ENCODE results near the gene FAM193B. TPM values are rescaled to one million over a fixed set of nuclear protein-coding genes. Genes with fewer than 3 reads are reported as not detected.

FAM193B gene
- total RNA-seq: 31.7 and 48.8 TPM in 2 replicates

DNA sequence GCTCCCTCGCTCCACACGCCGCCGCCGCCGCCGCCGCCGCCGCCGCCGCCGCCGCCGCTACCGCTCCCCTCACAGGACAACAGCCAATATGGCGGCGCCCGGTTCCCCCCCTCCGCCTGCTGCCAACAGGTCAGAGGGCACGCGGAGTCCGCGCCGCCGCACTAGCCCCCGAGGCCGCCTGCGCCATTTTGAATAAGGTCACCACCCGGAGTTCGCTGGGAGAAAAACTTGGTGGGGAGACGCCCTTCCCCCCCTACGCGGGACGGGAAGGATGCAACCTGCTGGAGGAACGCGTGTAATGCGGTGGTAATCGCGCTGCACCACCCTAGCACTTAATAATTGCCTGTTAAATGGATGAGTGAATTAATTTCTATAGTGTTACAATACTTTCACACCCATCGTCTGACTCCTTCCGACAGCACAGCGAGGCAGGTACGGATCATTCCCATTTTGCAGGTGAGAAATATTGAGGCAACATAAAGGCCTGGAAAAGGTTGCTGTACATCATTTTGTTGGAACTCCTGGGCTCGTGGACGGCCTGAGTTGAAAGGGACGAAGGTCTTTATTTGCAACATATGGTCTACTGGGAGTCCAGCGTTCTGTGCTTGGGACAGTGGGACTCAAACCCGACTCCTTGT, at the start of gene FAM193B:
Gene FAM193B, minus strand, starts transcription at position 90 of the 638 bp plus-strand sequence. CDS start 105 bp downstream, outside the sequence.

DNA sequence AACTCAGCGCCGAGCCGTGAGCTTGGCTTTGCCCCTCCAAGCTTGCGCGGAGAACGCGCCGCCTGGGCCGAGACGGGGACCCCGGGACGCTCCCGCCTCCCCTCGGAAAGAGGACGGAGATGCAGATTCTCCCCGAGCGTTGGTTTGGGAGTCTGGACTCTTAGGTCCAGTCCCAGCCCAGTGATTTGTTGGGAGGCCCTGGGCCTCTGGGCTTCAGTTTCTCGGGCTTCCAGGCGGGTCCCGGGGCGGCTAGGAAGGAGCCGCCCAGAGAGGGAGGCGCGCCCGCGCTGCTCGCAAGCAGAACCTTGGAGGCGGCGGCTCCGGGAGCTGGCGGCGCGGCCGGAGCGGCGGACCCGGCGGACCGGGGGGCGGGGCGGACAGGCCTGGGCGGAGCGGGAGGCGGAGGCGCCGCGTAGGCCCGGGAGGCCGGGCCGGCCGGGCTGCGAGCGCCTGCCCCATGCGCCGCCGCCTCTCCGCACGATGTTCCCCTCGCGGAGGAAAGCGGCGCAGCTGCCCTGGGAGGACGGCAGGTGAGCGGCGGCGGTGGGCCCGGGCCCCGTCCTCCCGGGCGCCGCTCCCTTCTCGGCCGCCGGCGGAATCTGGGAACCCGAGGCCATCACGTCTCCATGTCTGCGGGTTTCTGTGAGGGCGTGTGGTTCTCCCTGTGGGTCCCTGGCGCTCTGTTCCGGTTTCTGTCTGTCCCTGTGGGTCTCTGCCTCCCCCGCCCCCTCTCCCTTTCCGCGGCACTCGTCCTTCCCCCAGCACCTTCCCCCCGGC, 45.6 kb upstream of the FAM193B start, which contains the start of gene B4GALT7:
Gene B4GALT7, plus strand, starts transcription at position 402 of the 777 bp plus-strand sequence. Its CDS starts 79 bp downstream, at position 481.

DNA sequence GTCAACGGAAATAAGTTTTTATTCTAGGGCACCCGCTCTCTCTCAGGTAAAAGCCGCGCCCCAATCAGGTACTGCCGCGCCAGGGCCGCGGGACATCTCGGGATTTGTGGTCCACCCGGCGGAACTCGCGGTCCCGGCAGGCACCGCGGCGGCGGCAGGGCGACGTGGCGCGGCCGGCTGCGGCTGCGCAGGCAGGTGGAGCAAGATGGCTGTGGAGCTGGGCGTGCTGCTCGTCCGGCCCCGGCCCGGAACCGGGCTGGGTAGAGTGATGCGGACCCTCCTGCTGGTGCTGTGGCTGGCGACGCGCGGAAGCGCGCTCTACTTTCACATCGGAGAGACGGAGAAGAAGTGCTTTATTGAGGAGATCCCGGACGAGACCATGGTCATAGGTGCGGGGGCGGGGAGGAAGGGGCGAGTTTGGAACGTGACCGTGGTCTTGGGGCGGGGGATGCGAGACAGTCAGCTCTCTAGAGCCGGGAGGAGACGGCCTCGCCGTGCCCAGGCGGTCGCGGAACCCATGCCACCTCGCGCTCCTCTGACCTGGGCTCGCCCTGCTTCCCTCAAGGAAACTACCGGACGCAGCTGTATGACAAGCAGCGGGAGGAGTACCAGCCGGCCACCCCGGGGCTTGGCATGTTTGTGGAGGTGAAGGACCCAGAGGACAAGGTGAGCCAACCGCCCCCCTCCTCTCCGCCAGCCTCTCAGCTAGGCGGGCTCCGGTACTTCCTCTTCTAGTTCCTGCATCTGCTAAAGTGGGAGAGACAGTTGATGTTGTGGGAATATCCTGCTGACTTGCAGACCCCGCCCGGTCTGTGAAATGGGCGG, 37.9 kb upstream of the FAM193B start, which contains the start of gene TMED9:
Gene TMED9, plus strand, starts transcription at position 194 of the 825 bp plus-strand sequence. Its CDS starts 12 bp downstream, at position 206.

DNA sequence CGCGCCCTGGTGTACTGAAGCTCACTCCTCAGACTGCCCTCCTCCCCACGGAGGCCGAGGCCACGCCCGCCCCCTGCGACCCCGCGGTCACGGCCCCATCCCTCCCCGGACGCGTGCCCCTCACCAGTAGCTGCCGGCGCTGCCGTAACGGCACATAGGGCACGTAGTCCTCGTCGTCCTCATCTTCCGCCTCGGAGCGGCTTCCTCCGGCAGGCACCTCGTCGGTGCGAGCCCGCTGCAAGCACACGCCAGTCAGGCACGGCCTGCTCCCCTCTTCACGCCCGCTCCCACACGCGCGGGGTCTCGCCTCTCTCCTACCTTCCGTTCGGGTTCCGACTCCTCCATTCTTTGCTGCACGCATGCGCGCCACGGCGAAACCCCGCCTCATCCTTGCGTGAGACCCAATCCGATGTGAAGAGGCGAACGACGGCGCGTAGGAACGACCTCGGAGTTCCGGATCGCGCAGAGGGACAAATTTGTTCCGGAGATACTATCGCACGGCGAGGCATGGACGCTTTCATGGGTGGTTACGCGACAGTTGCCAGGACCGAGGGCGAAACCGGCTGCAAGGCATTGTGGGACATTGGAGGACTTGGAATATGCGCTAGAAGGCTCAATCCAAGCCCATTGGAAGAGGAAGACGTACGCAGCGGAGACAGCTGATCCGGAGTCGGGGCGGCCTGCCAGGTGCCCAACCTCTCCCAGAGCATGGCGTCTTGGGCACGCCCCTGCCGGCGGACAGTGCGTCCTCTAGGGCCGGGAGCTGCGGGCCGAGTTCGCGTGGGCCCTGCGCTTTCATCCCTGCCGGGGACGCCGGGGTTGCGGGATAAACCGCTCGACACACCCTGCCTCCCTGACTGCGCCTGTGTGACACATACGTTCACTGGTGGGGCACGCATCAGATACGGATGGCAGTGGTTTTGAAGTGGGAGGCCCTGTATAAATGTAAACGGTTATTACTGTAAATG, 37.5 kb downstream of the FAM193B start, which contains the start of gene DDX41:
Gene DDX41, minus strand, starts transcription at position 361 of the 968 bp plus-strand sequence. Its CDS starts 16 bp downstream, at position 345.

DNA sequence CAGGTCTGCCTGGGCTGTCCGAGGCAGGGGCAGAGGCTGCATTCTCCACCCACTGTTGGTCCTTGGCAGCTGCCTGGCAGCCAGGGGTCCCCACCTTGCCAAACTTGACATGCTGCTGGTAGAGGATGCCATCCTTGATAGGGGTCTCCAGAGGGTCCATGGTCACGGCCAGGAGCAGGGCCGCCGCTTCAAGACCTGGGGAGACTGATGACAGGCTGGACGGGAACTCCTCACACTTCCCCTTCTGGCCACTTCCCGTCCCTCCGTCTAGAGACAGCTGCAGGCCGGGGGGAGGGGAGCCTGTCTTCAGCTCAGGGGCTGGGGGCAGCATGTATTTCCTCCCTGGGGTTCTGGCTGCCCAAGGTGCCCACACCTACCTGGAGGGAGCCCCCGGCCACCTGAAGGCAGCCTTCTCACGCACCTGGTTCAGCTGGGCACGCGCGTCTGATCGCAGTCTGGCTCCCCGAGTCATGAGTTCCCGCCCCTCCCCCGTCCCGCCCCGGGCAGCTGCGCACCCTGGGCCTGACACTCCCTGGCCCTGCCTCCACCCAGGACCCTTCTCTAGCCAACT, 44.9 kb downstream of the FAM193B start, which contains the start of gene DOK3:
Gene DOK3, minus strand, starts transcription at position 446 of the 571 bp plus-strand sequence. Its CDS starts 286 bp downstream, at position 160.

DNA sequence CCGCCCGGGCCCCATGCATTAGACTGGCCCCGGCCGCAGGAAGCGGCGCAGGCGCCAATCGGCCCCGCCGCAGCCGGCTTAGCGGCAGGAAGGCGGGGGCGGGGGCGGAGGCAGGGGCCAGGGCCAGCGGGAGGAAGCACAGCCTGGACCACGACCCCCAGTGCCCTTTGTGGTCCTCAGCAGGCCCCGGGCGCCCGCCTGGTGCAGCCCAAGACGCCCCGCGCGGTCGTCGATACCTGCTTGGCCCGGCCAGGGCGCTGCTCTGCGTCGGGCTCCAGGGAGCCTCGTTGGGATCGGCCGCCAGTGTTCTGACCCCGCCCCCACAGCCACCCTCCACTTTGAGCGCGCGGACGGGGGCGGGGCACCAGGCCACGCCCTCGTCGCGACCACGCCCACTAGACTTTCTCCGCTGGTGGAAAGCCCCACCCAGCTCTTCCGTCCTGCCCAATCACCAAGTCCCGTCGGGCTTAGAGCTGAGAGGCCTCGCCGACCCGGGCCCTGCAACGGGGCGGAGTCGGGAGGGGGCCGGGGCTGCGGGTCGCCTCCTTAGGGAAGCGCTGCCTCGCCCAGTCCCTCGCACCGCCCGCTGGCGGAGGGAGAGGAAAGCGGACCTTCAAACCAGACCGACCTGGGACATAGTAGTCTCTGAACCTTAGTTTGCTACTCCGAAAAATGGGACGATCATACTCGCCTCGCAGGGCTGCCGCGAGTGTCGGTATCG, 56.9 kb downstream of the FAM193B start, which contains the start of gene PDLIM7:
Gene PDLIM7, minus strand, starts transcription at position 313 of the 721 bp plus-strand sequence. CDS start 1,092 bp downstream, outside the sequence.

DNA sequence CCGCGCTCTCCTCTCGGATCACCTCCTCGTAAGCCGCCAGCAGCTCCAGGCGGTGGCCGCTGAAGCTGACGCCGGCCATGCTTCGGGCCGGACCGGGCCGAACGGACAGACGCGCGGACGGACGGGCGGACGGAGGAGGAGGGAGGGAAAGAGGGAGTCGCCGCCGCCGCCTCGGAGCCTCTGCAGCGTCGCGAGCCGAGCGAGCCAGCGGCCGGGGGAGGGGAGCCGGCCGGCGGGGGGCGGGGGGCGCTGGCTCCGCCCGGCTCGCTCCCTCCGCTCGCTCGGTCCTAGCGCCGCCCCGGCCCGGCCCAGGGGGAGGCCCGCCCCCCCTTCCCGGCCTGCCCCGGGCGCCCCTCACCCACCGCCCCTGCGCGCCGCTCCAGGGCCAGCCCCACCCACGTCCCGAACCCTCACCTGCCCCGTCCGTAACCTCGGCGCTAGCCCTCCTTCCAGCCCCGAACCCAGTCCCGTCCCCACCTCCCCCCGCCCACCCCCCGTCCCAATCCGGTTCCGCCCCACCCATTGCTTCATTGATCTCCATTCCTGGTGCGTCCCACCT, 80.8 kb downstream of the FAM193B start, which contains the start of gene DBN1:
Gene DBN1, minus strand, starts transcription at position 192 of the 559 bp plus-strand sequence. Its CDS starts 113 bp downstream, at position 79.

Other genes starting within 250 kb of the FAM193B start
- 3.4 and 7.7 TPM in 2 replicates for gene MXD3, start 242.7 kb downstream of the FAM193B start, total RNA-seq
- gene LMAN2, start 202.9 kb downstream of the FAM193B start, total RNA-seq: 195 and 277 TPM in 2 replicates
- gene RGS14, start 196.6 kb downstream of the FAM193B start, total RNA-seq: 12.9 and 16.6 TPM in 2 replicates
- not detected in 2 replicates for gene SLC34A1, start 170.1 kb downstream of the FAM193B start, total RNA-seq
- not detected in 2 replicates for gene PFN3, start 153.9 kb downstream of the FAM193B start, total RNA-seq
- gene F12, start 145.0 kb downstream of the FAM193B start, total RNA-seq: 0.47 and 2.2 TPM in 2 replicates
- 18.0 and 19.2 TPM in 2 replicates for gene GRK6, start 127.9 kb downstream of the FAM193B start, total RNA-seq
- 11.8 and 15.1 TPM in 2 replicates for gene PRR7, start 107.7 kb downstream of the FAM193B start, total RNA-seq
- gene DBN1, start 80.9 kb downstream of the FAM193B start, total RNA-seq: 170 and 224 TPM in 2 replicates
- gene PDLIM7, start 57.0 kb downstream of the FAM193B start, total RNA-seq: 195 and 378 TPM in 2 replicates
- gene DOK3, start 44.7 kb downstream of the FAM193B start, total RNA-seq: 0.34 and 0.93 TPM in 2 replicates
- gene DDX41, start 37.6 kb downstream of the FAM193B start, total RNA-seq: 77.8 and 102 TPM in 2 replicates
- 123 and 174 TPM in 2 replicates for gene TMED9, start 37.6 kb upstream of the FAM193B start, total RNA-seq
- gene B4GALT7, start 45.6 kb upstream of the FAM193B start, total RNA-seq: 25.4 and 44.9 TPM in 2 replicates
- gene FAM153A, start 228.3 kb upstream of the FAM193B start, total RNA-seq: 0.12 TPM in 1 of 2 replicates, not detected in the other

Data from pericardium fibroblast (primary cell).